Ectodermal cell (in vitro differentiated cells): ENCODE results near the gene JCAD.
"Not testable (repeated sequence)": the region's sequence is repeated elsewhere in the genome, so short reads cannot be mapped to it uniquely, and the experiment has no call there.

Source experiments
- H3K27ac ChIP-seq: 2 replicates; pipeline ENCODE4 v1.7.0; 2013; ENCODE audit warnings: mild to moderate bottlenecking, low read depth, low read length; ENCODE audit not compliant: insufficient read depth, poor library complexity, severe bottlenecking
- H3K27me3 ChIP-seq: 2 replicates; pipeline ENCODE4 v1.7.0; 2013; ENCODE audit warnings: mild to moderate bottlenecking, low read length; ENCODE audit not compliant: insufficient read depth, control insufficient read depth, poor library complexity, severe bottlenecking
- H3K36me3 ChIP-seq: one replicate; pipeline ENCODE4 v1.7.0; 2013; ENCODE audit warnings: low read length; ENCODE audit not compliant: control insufficient read depth, insufficient read depth
- H3K4me1 ChIP-seq: one replicate; pipeline ENCODE4 v1.7.0; 2013; ENCODE audit warnings: low read length; ENCODE audit not compliant: control insufficient read depth, insufficient read depth
- H3K4me3 ChIP-seq: 2 replicates; pipeline ENCODE4 v1.7.0; 2013; ENCODE audit warnings: low read depth, low read length, control low read depth; ENCODE audit not compliant: insufficient read depth
- H3K9me3 ChIP-seq: 2 replicates; pipeline ENCODE4 v1.7.0; 2013; ENCODE audit warnings: mild to moderate bottlenecking, low read length, moderate library complexity; ENCODE audit not compliant: control insufficient read depth
- WGBS, 2 experiments: methylation state at CpG; one replicate each; pipeline ENCODE4 v1.1.7; 2013; ENCODE audit warnings: missing lambda C conversion rate in 2 of 2; 5-methylcytosine and 5-hydroxymethylcytosine counted together

Gene JCAD

DNA sequence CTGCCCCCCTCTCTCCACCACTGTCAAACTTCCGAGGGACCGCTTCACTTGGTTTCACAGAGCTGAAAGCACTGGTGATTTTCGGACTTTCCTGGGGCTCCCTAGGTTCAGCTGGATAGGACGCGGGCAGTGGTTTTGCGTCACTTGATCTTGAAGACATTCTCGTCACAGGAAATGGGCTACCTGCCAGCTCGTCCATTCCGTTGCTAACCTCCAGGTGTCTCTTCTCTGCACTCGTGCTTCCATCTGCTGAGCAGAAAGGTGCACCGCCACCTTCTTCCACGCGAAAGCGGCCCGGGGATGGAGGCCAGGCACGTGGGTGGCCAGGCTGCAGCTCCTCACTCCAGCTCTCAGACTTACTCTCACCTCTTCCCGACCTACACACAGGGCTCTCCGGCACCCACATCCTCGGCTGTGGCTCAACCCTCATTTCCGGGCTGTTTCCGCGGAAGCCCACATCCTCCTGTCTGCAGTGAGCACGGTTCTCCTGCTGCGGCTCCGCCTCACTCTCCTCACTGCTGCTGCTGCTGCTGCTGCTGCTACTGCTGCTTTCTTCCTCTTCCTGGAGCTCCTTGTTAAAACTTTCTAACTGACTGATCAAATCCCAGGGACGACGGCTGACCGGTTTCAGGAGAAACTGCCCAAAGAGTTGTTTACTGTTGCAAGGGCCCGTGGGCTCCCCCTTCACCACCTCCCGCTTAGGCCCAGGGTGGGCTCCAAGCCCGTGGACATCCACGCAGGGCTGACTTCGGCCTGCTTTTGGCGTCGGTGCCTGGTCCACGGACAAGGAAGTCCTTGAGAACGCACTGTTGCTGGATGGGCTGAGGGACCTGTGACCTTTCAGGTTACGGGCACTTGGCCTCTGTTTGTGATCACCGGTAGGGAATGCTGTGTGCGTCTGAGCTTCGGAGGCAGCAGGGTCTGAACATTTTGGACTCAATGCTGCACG is 32.1 kb downstream of the JCAD start:
- no peaks in the 10 kb centered on the region for H3K36me3 ChIP-seq
- no peaks in the 10 kb centered on the region for H3K27me3 ChIP-seq
- no peaks in the 10 kb centered on the region for H3K4me1 ChIP-seq
- H3K9me3 ChIP-seq: no peaks in the 10 kb centered on the region
- 89 to 90% methylated on average over 42 of the region's 42 CpGs for WGBS, 2 experiments
- no peak overlapping the region for H3K4me3 ChIP-seq
- H3K27ac ChIP-seq: no peak overlapping the region

DNA sequence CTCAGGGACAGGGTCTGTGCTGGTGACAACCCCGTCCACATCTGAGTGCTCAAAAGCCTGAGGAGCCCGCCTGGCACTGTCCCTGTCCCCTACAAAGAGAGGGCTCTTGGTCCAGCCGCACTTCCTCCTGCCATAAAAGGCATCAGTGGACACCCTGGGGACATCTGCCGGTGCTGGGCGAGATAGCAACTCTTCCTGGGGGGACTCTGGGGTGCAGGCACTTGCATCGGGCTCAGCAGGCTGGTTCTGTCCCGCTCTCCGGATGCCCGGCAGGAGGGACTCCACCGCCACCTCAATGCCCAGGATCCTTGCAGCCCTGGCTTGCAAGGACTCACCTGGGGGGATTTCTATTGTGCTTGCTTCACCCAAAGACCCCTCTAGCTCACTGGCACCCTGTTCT is 32.8 kb downstream of the JCAD start:
- H3K36me3 ChIP-seq: no peaks in the 10 kb centered on the region
- 93 to 95% methylated on average over 10 of the region's 10 CpGs for WGBS, 2 experiments
- H3K4me3 ChIP-seq: no peak overlapping the region
- H3K4me1 ChIP-seq: no peaks in the 10 kb centered on the region
- no peaks in the 10 kb centered on the region for H3K27me3 ChIP-seq
- no peaks in the 10 kb centered on the region for H3K9me3 ChIP-seq
- no peak overlapping the region for H3K27ac ChIP-seq

DNA sequence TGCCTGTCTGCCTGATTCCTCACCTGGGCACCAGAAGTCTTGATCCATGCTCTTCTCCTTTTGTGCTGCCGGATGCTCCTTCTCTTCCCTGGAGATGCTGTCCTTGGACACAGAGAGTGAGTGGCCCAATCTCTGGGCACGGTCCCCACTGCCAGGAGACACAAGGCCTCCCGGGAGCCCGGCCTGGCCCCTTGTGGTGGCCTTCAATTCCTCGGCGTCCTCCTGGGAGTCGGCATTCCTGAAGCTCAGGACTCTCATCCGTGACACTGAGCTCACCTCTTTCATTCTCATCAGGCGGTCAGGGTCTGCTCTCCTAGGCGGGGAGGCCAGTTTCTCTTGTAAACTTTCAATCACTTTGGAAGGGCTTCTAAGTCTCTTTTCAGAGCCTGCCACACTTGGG is 33.3 kb downstream of the JCAD start:
- Histone ChIP-seq H3K4me1 (no peaks in the 10 kb centered on the region), H3K4me3 (no peak overlapping the region), H3K36me3 (no peaks in the 10 kb centered on the region), H3K27me3 (no peaks in the 10 kb centered on the region), H3K27ac (no peak overlapping the region), H3K9me3 (no peaks in the 10 kb centered on the region)
- 91 to 93% methylated on average over 10 of the region's 10 CpGs for WGBS, 2 experiments

DNA sequence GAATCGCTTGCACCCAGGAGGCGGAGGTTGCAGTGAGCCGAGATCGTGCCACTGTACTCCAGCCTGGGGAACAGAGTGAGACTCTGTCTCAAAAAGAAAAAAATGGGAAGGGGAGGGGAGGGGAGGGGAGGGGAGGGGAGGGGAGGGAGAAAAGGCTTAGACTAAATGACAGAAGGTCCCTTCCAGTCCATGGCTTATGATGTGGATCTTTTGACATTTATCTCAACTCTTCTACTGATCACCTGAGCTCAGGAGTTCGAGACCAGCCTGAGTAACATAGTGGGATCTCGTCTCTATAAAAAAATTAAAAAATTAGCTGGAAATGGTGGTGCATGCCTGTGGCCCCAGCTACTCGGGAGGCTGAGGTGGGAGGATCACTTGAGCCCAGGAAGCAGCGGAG is 34.0 kb downstream of the JCAD start:
- H3K27me3 ChIP-seq, H3K27ac ChIP-seq, H3K4me3 ChIP-seq, H3K4me1 ChIP-seq, H3K36me3 ChIP-seq, H3K9me3 ChIP-seq: not testable (repeated sequence)
- 93 to 96% methylated on average over 8 of the region's 8 CpGs for whole genome bisulfite sequencing, 2 experiments

DNA sequence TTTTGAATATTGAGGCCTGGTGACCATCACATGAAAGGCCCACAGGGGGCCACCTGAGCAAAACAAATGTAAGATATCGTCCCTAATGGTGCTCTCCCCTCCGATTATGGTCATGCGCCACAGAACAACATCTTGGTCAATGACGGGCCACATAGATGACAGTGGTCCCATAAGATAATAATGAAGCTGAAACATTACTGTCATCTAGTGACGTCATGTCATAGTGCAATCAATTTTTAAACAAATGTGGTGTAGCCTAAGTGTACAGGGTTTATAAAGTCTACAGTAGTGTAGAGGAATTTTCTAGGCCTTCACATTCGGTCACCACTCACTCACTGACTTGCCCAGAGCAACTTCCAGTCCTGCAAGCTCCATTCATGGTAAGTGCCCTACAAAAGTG is 36.8 kb downstream of the JCAD start:
- Histone ChIP-seq H3K36me3 (no peaks in the 10 kb centered on the region), H3K27me3 (no peaks in the 10 kb centered on the region), H3K9me3 (no peaks in the 10 kb centered on the region), H3K4me1 (no peaks in the 10 kb centered on the region), H3K4me3 (no peak overlapping the region), H3K27ac (no peak overlapping the region)
- 96 to 97% methylated on average over 6 of the region's 6 CpGs for WGBS, 2 experiments

DNA sequence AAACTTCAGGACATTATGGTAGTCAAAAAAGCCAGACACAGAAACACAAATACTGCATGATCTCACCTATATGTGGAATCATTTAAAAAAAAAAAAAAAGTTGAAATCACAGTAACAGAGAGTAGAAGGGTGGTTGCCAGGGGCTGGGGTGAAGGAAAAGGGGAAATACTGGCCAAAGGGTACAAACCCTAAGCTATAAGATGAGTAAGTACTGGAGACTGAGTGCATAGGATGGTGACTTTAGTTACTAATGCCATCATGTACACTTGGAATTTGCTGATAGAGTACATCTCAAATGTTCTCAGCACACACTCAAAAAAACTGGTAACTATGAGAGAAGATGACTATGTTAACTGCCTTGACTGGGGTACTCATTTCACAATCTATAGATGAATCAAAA is 39.9 kb downstream of the JCAD start:
- Histone ChIP-seq H3K27ac (no peak overlapping the region), H3K4me3 (no peak overlapping the region), H3K9me3 (no peaks in the 10 kb centered on the region), H3K4me1 (no peaks in the 10 kb centered on the region), H3K36me3 (no peaks in the 10 kb centered on the region), H3K27me3 (no peaks in the 10 kb centered on the region)

DNA sequence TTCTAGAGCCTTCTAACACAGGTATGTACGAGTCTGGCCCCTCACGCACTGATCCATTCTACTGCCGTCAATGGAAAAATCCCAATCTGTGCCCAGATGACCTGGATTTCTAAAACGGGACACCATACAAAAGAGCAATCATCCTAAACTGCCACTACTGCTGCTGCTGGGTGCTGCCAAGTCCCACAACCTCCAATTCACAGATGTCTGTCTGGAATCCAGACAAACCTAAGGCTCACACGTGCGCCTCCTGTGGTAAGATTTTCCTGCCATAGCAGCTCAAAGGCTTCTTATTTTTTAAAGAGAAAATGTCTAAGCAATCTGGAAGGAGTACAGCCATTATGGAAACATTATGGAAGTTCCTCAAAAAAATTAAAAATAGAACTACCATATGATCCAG is 40.9 kb downstream of the JCAD start:
- Histone ChIP-seq H3K9me3 (no peaks in the 10 kb centered on the region), H3K4me1 (no peaks in the 10 kb centered on the region), H3K27ac (no peak overlapping the region), H3K36me3 (no peaks in the 10 kb centered on the region), H3K4me3 (no peak overlapping the region), H3K27me3 (no peaks in the 10 kb centered on the region)
- WGBS, 2 experiments: 86 to 91% methylated on average over 6 of the region's 6 CpGs

DNA sequence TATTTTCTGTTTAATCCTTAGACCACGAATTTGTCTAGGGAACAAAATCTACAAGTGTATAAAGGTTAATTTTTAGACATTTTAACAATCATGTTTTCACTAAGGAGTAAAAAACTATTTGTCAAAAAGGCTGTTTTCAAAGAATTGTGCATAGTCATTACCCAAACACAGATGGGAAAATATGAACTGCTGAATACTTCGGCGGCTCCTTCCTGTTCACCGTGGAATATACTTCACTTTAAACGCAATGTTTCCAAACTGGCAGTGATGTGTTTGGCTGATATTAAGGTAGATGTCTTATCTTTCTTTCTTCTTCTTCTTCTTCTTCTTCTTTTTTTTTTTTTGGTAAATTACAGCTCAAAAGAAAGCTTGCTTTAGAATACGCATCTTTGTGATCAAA is 41.4 kb downstream of the JCAD start:
- Histone ChIP-seq H3K27me3 (no peaks in the 10 kb centered on the region), H3K9me3 (no peaks in the 10 kb centered on the region), H3K4me1 (no peaks in the 10 kb centered on the region), H3K36me3 (no peaks in the 10 kb centered on the region), H3K27ac (no peak overlapping the region), H3K4me3 (no peak overlapping the region)
- WGBS, 2 experiments: 94 to 98% methylated on average over 5 of the region's 6 CpGs

DNA sequence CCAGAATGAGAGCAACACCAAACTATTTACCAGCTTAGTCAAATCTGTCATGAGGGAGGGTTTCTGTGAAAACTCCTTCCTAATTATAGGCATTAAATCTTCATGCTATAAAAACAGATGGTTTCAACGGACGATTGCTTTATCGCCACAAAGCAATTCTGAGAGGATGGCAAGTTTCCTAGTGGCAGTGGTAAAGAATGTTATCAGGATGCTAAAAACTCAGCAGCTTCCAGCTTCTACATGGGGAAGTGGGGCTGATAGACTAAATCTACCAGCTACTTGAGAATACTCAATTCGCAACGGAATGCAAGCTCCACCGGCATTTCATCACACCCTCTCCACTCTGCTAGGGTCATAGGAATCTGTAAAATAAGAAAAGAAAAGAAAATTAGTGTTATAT is 41.8 kb downstream of the JCAD start:
- Histone ChIP-seq H3K4me1 (no peaks in the 10 kb centered on the region), H3K27ac (no peak overlapping the region), H3K36me3 (no peaks in the 10 kb centered on the region), H3K4me3 (no peak overlapping the region), H3K9me3 (no peaks in the 10 kb centered on the region), H3K27me3 (no peaks in the 10 kb centered on the region)
- 90 to 95% methylated on average over 3 to 6 of the region's 6 CpGs for WGBS, 2 experiments

DNA sequence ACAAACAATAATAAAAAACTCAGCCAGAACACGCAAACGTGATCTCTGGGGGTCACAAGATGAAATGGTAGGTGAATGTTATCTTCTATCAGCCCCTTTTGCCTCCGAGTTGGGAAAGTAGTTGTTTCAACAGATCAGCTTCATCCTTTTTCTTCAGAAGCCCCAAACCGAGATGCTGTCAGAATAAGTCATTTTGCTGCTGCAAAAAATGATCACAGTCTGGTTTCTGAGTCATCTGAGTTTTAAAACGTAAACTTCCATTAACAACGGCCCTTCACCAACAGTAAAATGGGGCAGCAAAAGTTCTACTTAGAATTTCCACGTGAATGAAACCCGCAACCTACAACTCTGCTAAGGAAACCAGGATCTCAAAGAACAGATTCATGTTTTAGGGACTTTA is 44.9 kb downstream of the JCAD start:
- 91 to 93% methylated on average over 8 of the region's 8 CpGs for WGBS, 2 experiments
- Histone ChIP-seq H3K9me3 (no peaks in the 10 kb centered on the region), H3K27ac (no peak overlapping the region), H3K4me1 (no peaks in the 10 kb centered on the region), H3K36me3 (no peaks in the 10 kb centered on the region), H3K27me3 (no peaks in the 10 kb centered on the region), H3K4me3 (no peak overlapping the region)
